Measurements from ENCODE around the gene ZDHHC16.

Gene ZDHHC16

GRCh38 chr10:97435211-97435610 is 10.8 kb upstream of the ZDHHC16 start:
- TF ChIP-seq ZFX (IDR thresholded peaks at IDR 0.05; ENCODE audit: borderline replicate concordance) (no peak), CTCF (IDR thresholded peaks at IDR 0.05) (no peak)
- H3K27ac ChIP-seq = no peak overlapping the region

- TF ChIP-seq CTCF (IDR thresholded peaks at IDR 0.05) = no peak
- no peak for TF ChIP-seq ZFX (IDR thresholded peaks at IDR 0.05; ENCODE audit: borderline replicate concordance)
- H3K27ac ChIP-seq = no peak overlapping the region
Observed at GRCh38 chr10:97442277-97442676, 3.7 kb upstream of the ZDHHC16 start.

- no peak overlapping the region for H3K27ac ChIP-seq
- TF ChIP-seq CTCF (IDR thresholded peaks at IDR 0.05) (no peak), ZFX (IDR thresholded peaks at IDR 0.05; ENCODE audit: borderline replicate concordance) (no peak)
Observed at GRCh38 chr10:97444212-97444611, 1.8 kb upstream of the ZDHHC16 start.

GRCh38 chr10:97445357-97445721 is 636 bp upstream of the ZDHHC16 start:
- H3K27ac ChIP-seq = peak overlapping the region; percentile 60
- TF ChIP-seq CTCF (IDR thresholded peaks at IDR 0.05) = no peak
- TF ChIP-seq ZFX (IDR thresholded peaks at IDR 0.05; ENCODE audit: borderline replicate concordance) = no peak

- no peak for TF ChIP-seq ZFX (IDR thresholded peaks at IDR 0.05; ENCODE audit: borderline replicate concordance)
- no peak for TF ChIP-seq CTCF (IDR thresholded peaks at IDR 0.05)
- H3K27ac ChIP-seq = no peak overlapping the region
Observed at GRCh38 chr10:97450828-97451227, 4.9 kb downstream of the ZDHHC16 start.

- H3K27ac ChIP-seq = no peak overlapping the region
Observed at GRCh38 chr10:97451605-97452004, 5.6 kb downstream of the ZDHHC16 start.

GRCh38 chr10:97452352-97452751 is 6.4 kb downstream of the ZDHHC16 start:
- H3K27ac ChIP-seq = no peak overlapping the region
- TF ChIP-seq CTCF (IDR thresholded peaks at IDR 0.05) = no peak
- no peak for TF ChIP-seq ZFX (IDR thresholded peaks at IDR 0.05; ENCODE audit: borderline replicate concordance)

More at GRCh38 chr10:97451605-97452004, 5.6 kb downstream of the ZDHHC16 start:
- TF ChIP-seq CTCF (IDR thresholded peaks at IDR 0.05) (no peak), ZFX (IDR thresholded peaks at IDR 0.05; ENCODE audit: borderline replicate concordance) (no peak)
